HG02970 (cell line): ENCODE data around the gene NXN.
"Not testable (repeated sequence)": the region's sequence is repeated elsewhere in the genome, so short reads cannot be mapped to it uniquely, and the experiment has no call there.

Source experiments
- ATAC-seq: cut with Tn5 transposase; IDR thresholded peaks from one replicate; pipeline ENCODE4 v1.9.1; 2021; ENCODE audit warnings: mild to moderate bottlenecking, moderate library complexity, moderate number of reproducible peaks; ENCODE audit not compliant: unreplicated experiment, low FRiP score

Gene NXN

DNA sequence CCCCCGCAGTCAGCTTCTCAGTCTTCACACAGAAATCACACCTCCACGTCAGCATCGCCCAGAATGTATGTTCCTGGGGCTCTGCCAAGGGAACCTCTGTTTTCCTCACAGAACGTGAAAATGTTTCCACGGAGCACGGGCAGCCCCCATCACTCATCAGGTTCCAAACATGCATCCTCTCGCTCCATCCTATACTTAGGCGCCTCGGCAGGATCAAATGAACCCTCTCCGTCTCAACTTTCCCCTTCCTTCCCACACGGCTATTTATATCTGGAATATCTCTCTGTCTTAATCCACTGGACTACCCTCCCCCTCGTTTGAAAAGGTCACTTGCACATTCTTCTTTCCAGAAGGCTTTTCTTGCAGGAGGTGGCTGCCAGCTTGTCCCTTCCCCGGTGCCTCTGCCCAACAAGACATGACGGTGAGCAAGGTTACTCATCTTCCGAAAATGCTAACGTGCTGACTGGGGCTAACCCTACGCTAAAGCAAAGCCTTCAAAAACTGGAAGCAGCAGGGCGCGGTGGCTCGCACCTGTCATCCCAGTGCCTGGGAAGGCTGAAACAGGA lies 21.6 kb downstream of the NXN start:
- no peak for ATAC-seq

DNA sequence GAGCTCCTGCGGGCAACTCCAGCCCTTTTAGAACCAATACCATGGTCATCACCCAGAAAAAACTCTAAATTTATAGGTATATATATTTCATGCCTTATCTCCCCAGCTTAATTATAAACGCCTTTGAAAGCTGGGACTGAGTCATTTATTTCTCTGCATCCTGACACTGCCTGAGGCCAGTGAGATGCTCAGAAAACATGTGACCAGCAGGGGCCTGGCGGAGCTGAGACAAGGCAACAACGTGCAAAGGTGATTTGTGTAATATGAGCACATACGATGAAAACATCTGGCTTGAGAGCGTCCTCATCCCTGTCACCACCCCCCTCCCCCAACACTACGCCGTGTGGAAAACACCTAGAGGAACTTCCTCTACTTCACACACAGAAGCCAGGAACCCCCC lies 22.7 kb downstream of the NXN start:
- ATAC-seq = no peak

DNA sequence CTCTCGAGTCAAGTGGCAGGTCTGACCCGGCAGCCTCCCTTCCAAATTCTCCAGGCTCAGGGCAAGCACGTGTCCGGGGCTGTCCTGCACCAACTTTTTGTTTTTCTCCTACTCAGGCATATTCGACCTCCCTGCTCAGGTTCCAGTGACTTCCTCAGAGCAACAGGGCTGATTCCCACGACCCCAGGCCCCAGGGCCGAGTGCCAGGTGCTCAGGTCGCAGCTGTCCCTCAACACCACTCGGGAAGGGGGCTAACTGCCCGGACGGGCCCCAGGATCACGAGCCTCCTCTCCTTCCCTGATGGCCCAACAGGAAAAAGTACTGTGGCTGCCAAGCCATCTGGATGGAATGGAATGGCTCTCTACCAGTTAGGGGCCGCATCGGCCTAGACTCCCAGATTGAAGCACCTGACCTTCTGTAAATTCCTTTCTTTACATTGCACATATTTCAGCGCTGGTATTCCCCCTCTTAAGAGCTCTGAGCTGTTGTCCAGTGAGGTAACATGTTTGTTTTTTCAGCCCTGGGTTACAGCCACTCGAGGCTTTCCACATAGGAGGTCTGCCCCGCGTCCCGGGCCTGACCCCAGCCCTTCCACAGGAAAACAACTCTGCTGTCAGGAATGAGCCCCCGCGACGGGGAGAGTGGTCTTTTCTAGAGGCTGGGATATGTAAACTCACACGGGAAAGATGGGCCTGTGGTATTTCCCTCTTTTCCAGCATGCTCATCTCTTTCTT lies 25.0 kb downstream of the NXN start:
- no peak for ATAC-seq

DNA sequence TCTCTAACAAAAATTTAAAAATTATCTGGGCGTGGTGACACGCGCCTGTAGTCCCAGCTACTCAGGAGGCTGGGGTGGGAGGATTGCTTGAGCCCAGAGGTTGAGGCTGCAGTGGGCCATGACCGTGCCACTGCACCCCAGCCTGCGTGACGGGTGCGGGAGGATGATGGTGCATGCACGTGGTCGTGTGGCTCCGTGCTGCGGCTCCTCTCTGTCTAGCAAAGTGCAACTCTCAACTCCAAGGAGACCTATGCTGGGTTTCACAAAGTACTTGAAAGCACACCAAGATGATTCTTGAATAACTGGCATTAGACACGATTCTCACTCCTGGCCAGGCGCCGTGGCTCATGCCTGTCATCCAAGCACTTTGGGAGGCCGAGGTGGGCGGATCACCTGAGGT lies 25.8 kb downstream of the NXN start:
- no peak for ATAC-seq

DNA sequence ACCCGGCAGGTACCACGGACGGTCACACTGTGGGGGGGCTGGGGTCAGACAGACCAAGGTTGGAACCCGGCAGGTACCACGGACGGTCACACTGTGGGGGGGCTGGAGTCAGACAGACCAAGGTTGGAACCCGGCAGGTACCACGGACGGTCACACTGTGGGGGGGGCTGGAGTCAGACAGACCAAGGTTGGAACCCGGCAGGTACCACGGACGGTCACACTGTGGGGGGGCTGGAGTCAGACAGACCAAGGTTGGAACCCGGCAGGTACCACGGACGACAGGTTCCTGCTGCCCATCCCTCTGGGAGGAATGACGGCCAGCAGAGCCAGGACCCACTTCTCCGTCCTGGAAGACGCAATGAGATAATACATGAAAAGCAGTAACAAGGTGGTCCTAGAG lies 27.0 kb downstream of the NXN start:
- ATAC-seq = not testable (repeated sequence)

DNA sequence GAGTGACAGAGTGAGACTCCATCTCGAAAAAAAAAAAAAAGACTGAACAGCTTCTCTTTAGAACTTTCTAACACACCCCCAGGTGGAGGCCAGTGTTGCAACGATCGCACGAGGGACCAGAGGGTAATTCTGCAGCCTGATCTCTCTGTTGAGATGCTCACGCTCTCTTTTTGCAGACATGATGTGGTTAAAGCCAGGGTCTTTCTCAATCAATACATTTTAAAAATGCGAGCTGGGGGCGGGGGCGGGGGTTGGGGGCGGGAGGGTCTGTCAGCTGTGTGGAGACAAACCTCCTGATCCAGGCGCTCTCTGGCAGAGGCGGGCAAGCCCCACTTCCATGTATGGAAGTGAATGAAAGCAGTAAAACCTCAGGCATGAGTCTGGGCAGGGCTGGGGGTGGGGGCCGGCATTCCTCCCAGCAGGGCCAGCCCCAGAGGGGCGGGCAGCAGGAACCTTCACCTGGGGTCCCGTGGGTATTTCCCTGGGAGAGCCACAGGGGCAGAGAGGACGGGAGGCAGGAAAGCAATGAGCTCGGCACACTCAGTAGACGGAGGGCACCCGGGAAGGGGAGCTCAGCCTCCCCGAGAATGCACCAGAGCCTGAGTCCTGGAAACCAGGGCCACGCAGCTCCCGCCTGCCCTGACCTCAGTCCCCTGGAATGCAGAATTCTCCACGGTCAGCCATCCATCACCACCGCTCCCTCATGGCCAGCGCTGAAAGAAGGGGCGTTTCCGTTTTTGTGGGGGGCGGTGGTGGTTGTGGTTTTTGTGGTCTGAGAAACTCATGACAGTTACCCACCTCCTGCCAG lies 28.0 kb downstream of the NXN start:
- ATAC-seq = no peak

DNA sequence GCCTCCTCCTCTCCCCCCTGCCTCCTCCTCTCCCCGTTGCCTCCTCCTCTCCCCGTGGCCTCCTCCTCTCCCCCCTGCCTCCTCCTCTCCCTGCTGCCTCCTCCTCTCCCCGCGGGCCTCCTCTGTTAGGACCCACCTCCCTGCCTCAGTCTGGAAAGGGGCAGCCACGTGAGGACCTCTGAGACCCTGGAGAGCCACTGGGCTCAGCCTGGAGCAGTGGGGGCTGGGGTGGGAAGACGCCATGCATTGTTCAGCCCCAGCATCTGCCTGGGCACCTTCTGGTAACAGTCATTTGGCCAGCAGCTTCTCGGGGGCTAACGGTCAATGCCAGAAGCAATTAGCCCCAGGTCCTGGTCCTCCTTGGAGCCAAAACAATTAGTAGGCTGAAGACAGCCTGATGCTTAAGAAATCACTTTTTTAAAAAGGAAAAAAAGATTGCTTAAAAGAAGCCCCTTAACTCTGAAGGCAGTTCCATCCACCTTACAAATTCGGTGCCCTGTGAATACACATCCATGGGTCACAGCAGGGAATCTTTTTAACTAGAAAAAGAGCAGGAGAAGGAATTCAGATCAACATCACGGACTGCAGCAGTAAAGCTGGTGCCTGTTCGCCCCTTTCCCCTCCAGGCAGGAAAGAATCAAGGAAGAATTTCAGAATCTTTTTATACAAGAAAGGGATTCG lies 29.8 kb downstream of the NXN start:
- ATAC-seq = no peak

DNA sequence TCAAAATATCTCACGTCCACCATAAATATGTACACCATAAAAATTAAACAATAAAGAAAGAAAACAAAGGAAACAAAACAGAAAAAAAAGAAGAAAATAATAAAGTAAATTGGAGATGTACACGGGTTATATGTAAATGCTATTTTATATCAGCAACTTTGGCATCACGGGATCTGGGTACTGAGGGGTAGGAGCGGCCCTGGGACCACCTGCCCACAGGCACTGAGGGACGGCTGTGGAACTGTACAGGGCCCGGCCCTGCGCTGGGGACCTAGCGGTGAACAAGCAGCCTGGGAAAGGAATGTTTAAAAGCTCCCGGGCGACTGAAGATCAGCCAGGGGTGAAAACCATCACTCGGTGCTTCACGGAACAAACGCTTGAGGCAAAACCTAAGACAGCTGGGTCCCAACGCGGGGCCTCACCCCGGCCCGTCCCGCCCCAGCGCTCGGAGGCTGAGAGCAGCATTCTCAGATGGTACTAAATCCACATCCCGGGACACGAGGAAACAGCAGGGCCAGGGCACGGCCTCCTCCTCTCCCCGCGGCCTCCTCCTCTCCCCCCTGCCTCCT lies 31.2 kb downstream of the NXN start:
- no peak for ATAC-seq

DNA sequence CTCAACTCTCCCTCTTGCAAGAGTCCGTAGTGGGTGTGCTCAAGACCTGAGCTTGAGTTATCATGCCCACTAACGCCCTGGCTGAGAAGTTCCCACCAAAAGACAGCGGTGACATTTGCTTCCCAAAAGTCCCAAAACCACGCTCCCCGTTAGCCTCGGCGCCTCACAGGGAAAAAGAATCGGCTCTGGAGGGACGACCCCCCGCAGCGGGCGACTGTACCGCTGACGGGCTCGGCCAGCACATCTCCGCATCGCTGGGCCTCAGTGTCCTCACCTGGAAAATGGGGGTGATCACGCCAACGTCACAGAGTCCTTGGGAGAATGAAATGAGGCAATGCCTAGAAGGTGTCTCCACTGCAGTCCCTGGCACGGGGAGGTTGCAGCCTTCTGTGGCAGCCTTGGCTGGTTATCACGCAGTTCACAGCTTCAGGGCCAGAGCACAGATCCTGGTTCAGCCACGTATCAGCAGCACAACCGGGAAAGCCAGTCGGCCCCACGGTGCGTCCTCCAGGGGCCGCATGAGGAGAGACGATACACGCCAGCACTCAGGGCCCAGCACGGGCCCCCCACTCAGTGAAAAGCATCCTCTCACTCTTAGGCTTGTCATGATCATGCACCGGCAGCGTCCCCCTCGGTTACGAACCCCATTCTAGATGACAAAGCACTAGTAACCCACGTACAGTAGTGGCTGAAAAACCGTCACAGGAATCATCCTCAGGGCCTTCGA lies 32.9 kb downstream of the NXN start:
- ATAC-seq = no peak

DNA sequence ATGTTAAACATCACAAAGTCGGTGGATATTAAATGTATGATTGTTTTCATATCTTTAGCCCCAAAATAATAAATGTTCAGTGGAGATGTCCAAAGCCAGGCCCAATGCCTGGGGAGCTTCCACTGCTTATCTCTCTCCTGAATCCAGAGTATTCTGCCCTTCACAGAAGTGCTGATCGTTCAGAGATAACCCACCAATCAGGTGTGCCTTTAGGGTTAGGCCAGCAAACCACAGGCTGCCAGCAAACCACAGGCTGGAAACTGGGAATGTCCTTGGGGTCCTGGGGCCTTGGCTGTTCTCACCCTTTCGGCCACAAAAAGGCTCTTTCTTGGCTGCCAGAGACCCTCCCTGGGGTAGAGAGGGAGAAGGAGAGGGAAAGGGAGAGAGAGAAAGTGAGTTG lies 33.9 kb downstream of the NXN start:
- no peak for ATAC-seq

DNA sequence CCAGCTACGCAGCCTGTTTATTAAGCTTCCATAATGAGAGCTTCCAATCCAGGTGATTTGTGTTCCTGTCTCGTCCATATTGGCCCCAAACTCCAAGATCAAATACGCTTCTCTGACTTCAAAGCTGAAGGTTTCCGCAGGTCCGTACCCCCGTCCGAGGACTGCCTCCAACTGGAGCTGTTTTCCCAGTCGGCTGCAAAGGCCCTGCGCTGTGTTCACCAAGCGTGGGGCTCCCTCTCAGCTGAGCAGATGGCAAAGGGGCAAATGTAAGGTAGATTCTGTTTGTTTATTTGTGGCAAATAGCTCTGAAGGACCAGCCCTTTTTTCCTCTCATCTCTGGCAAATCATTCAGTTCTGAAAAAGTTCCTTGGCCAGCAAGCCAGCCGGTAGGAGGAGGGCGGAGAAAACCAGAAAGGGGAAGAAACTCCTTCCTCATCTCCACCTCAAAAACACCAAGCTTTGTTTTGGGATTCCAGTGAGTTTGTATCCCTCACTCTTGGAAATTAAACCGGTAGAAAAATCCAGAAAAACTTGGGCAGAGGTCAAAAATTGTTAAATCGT lies 35.2 kb downstream of the NXN start:
- no peak for ATAC-seq

DNA sequence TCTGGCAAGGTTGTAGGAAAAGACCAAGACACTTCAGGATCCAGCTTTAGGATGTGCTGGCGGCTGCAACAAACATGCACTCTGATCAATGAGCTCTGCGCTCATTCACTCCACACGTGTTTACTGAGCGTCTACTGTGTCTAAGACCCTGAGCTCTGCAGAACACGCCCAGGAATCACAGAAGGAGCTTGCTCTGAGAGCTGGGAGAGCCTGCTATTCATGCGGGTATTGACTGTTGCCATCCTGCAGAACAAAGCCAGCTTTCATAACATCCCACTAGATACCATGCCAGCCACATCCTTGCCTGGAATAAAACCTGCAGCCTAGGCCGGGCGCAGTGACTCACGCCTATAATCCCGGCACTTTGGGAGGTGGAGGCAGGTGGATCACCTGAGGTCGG lies 44.1 kb downstream of the NXN start:
- ATAC-seq = no peak

DNA sequence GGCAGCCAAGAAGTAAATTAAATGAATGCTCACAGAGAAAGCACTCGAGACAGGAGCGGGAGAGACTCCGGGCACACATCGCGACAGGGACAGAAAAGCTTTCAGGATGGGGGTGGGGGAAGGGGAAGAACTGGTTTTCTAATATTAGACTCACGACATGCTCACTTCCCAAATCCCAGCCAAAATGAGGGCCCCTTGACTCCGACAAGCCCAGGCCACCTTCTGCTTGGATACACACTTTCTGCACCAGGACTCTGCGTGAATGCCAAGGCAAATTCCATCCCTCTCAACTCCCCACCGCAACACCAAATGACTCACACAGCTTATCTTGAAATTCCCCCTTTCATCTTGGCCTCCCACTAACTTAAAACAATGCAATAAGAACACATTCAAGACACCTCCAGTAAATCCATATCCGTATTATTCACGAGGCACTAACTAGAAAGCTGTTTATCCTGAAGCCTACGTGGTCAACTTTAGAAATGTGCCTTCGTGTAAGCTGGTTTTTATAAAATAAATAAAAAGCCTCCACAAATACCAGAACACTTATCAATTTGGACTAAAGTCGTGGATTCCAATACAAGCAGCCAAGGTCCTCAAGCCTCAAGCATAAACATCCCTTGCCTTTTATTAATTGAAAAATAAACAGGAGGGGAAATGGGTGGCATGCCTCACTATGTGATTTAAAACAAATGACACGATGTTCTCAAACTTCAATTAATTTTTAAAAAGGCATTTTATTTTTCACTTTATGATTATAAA lies 46.1 kb downstream of the NXN start:
- no peak for ATAC-seq

DNA sequence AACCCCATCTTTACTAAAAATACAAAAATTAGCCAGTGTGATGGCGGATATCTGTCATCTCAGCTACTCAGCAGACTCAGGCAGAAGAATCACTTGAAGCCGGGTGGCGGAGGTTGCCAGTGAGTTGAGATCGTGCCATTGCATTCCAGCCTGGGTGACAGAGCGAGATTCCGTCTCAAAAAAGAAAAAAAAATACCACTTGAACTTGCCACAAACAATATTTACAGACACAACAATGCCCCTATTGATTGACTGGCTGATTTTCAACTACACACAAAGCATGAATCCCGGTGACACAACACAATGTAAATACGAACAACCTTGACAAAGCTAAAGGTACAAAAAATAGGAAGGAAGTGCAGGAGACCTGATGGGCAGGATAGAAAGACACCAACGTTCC lies 49.3 kb downstream of the NXN start:
- ATAC-seq = no peak

DNA sequence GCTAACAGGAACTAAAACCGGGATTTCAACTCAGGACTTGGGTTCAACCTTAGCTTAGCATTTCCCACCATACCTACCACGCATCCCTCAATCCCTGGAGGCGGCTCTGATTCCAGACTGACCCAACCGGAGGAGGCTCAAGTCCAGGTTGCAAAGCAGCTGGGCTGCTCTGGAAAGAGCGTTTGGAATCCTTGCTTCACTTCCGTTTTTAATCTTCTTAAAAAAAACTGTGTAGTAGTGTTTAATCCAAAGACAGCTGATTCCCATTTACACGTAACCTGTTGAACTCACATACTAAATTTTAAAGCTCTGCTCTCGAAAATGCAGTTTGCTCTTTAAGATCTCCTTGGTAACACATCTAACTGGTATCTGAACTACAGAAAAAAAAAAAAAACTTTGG lies 50.0 kb downstream of the NXN start:
- no peak for ATAC-seq

DNA sequence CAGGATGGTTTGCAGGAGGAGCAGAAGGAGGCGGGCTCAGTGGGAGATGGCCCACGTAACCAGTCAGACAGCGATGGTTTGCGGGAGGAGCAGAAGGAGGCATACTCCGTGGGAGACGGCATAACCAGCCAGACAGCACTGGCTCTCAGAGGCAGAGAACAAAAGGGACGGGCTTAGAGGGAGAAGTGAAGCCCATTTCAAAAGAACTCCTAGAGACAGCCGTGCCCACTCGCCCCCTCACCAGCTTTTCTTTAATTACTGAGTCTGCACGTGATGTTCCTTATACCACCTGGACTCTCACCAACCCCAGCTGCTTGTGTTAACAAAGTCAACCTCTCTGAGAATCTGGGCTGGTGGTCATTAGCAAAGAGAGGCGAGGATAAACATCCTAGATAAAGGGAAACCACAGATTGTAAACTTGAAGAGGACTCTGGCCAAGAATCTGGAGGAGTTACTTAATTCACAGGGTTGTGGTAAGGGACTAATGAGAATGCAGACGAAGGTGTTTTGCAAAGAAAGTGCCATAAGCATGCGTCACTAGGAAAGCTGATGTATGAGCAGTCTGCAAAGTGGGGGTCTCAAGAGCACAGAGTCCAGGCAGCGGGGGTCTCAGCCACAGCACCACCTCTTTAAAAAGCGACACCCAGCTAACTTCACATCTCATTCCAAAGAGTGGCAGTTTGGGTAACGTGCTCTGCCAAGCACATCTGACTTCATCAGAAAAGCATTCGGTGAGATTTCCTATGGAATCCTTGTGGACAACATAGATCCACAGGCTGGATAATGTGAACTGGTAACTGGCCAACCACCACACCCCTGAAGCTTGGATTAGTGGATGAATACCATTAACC lies 51.7 kb downstream of the NXN start:
- ATAC-seq = no peak

DNA sequence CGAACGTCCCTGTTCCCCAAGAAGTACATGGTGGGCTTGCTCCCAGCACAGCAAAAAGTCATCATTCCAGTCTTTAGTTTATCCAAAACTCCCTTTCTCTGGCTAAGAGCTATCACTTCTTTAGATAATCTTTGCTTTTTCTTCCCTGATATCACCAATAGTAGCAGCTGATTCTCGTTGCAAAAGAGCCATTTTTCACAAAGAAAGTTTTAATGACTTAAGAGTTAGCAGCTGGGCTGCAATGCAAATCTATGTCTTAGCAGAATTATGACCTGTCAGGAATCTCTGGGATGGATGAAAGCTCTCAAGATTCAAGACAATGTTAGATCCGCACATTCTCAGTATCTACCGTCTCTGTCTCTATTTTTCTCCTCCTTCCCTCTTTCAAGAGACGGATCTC lies 53.8 kb downstream of the NXN start:
- ATAC-seq = no peak

DNA sequence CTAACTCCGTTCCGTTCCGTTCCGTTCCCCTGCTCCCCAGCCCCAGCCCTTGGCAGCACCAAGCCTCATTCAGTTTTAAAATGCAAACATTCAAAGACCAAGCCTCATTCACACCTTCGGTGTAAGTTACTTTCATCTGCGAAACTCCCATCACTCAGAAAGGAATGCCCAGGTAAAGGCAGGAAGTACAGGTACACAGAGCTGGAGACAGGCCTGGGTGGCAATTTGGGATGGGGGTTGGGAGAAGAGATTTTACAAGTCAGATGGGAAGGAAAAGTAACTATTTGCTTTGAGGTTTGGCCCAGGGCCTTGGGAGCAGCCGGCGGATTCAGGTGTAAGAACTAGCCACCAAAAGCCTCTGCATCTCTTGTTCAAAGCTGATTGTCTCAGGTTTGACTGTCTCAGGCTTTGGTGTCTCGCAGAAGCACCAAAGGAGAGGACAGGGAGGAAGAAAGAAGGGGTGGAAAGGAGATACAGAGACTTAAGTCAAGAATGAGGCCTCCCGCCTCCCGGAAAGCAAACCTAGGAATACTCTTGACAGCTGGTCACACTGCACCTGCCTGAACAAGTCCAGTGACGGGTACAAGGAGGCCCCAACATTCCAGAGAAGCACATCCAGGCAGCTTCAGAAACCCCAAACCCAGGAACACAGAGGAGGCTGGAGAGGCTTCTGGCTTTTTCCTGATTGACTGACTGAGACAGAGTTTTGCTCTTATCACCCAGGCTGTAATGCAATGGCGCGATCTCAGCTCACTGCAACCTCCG lies 54.7 kb downstream of the NXN start:
- ATAC-seq = no peak
